ENCODE data around the gene GALM.

Gene GALM

DNA sequence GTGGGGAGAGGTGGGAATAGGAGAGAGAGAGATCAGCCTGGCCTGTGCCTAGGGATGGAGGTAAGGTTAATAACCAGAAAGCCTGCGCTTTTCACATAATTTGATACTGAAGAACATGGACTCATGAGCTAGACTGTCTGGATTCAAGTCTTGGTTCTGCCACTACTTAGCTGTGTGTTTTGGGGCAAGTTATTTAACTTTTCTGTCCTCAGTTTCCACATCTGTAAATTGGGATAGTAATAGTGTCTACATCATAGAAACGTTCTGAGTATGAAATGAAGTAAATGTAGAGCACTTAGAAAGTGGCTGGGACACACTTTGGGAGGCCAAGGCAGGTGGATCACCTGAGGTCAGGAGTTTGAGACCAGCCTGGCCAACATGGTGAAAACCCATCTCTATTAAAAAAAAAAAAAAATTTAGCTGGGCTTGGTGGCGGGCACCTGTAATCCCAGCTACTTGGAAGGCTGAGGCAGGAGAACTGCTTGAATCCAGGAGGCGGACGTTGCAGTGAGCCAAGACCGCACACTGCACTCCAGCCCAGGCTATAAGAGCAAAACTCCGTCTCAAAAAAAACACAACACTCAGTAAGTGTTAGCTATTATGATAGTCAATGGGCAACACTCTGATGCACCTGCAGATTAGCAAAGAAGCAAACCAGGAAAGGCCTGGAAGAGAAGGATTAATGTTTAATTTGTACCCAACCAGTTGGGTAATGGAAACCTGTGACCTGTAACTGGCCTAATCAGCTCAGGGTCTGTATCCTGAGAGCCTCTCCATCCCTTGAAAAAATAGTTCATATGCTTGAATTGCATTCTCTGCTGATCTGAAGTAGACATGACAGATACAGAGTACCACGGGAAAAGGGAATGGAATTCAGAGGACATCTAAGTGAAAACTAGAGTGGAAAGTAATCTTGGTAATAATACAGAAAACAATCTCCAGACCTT is 6.8 kb downstream of the GALM start:
- POLR2A ChIA-PET: interaction anchor here (0.8 to 1.2 kb wide), 2 partner anchors 78 to 79 kb away, joined by 3 to 4 read pairs; partner anchors contain the start of gene SRSF7
- CTCF ChIA-PET: interaction anchor here (0.5 to 1.8 kb wide), 3 partner anchors 91 to 164 kb away, joined by 3 to 6 read pairs (median 3); no protein-coding TSS in a partner anchor

GRCh38 chr2:38676681-38677080 is 10.8 kb downstream of the GALM start:
- TF ChIP-seq REPIN1 (tag by site-specific recombination; IDR thresholded peaks at IDR 0.05; ENCODE audit: low read depth) (no peak), ZNF423 (tag by site-specific recombination; IDR thresholded peaks at IDR 0.05) (no peak), ZNF221 (tag by site-specific recombination; IDR thresholded peaks at IDR 0.05; ENCODE audit: borderline replicate concordance) (no peak), HOXD13 (CRISPR knock-in tag; IDR thresholded peaks at IDR 0.05; ENCODE audit: borderline replicate concordance) (no peak), GLIS1 (tag by site-specific recombination; IDR thresholded peaks at IDR 0.05) (no peak)
- TF ChIP-seq, protein P1, sequence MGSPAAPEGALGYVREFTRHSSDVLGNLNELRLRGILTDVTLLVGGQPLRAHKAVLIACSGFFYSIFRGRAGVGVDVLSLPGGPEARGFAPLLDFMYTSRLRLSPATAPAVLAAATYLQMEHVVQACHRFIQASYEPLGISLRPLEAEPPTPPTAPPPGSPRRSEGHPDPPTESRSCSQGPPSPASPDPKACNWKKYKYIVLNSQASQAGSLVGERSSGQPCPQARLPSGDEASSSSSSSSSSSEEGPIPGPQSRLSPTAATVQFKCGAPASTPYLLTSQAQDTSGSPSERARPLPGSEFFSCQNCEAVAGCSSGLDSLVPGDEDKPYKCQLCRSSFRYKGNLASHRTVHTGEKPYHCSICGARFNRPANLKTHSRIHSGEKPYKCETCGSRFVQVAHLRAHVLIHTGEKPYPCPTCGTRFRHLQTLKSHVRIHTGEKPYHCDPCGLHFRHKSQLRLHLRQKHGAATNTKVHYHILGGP (tag by site-specific recombination; IDR thresholded peaks at IDR 0.05): no peak
- ChIA-PET POLR2A (no interaction called here), CTCF (interaction anchor here (0.6 kb wide), 1 partner anchor 50 kb away, joined by 3 read pairs; no protein-coding TSS in a partner anchor)
- Histone ChIP-seq H3K36me3 (ENCODE audit: control insufficient read depth in 2 of 2, insufficient read depth in 1 of 2, low read length in 2 of 2) (peaks cover 7 to 45% of the 10 kb centered on the region in 2 experiments), H3K9me3 (ENCODE audit: control insufficient read depth, insufficient read depth, low read depth, low read length) (no peaks in the 10 kb centered on the region), H3K4me1 (ENCODE audit: control insufficient read depth, insufficient read depth, low read length) (no peaks in the 10 kb centered on the region), H3K27ac (ENCODE audit: extremely low read depth, low read depth, low read length) (no peak overlapping the region), H3K4me3 (ENCODE audit: low read depth, low read length) (no peak overlapping the region)

More for the DNA sequence above, 6.8 kb downstream of the GALM start:
- Histone ChIP-seq H3K9me3 (ENCODE audit: control insufficient read depth, insufficient read depth, low read depth, low read length) (no peaks in the 10 kb centered on the region), H3K4me1 (ENCODE audit: control insufficient read depth, insufficient read depth, low read length) (no peaks in the 10 kb centered on the region), H3K36me3 (ENCODE audit: control insufficient read depth in 2 of 2, insufficient read depth in 1 of 2, low read length in 2 of 2) (peaks cover 0 to 22% of the 10 kb centered on the region in 2 experiments; a peak in 1 of 3 replicates), H3K4me3 (ENCODE audit: low read depth, low read length) (no peak overlapping the region), H3K27ac (ENCODE audit: extremely low read depth, low read depth, low read length) (no peak overlapping the region)
- no peak for TF ChIP-seq ZNF202 (tag by site-specific recombination; IDR thresholded peaks at IDR 0.05; ENCODE audit: borderline replicate concordance)
- TF ChIP-seq KLF10 (tag by site-specific recombination; IDR thresholded peaks at IDR 0.05): no peak
- no peak for TF ChIP-seq ZNF121 (tag by site-specific recombination; IDR thresholded peaks at IDR 0.05)
- TF ChIP-seq ZNF214 (tag by site-specific recombination; IDR thresholded peaks at IDR 0.05; ENCODE audit: borderline replicate concordance): no peak
- TF ChIP-seq SCRT1 (tag by site-specific recombination; IDR thresholded peaks at IDR 0.05; ENCODE audit: borderline replicate concordance): no peak
- no peak for TF ChIP-seq KLF17 (tag by site-specific recombination; IDR thresholded peaks at IDR 0.05)
- no peak for TF ChIP-seq ZNF280C (tag by site-specific recombination; IDR thresholded peaks at IDR 0.05)
- no peak for TF ChIP-seq PRDM1 (tag by site-specific recombination; IDR thresholded peaks at IDR 0.05)
- no peak for TF ChIP-seq ZIC2 (tag by site-specific recombination; IDR thresholded peaks at IDR 0.05)
- no peak for TF ChIP-seq ZNF501 (tag by site-specific recombination; IDR thresholded peaks at IDR 0.05)
- TF ChIP-seq ZNF658 (tag by site-specific recombination; IDR thresholded peaks at IDR 0.05): no peak
- TF ChIP-seq ZFP3 (tag by site-specific recombination; IDR thresholded peaks at IDR 0.05; ENCODE audit: low read depth): no peak
- no peak for TF ChIP-seq ZBTB49 (tag by site-specific recombination; IDR thresholded peaks at IDR 0.05; ENCODE audit: low read depth)
- TF ChIP-seq GLIS1 (tag by site-specific recombination; IDR thresholded peaks at IDR 0.05): no peak
- TF ChIP-seq SP7 (tag by site-specific recombination; IDR thresholded peaks at IDR 0.05): no peak
